GM12878 (cell line): ENCODE measurements around the gene PLEKHM1. TPM values are rescaled to one million over a fixed set of nuclear protein-coding genes. Genes with fewer than 3 reads are reported as not detected.

Experiments
- ATAC-seq: fragments of 200-7000 bp; cut with Tn5 transposase; 3 replicates; pipeline ENCODE4 v1.9.1; 2020; ENCODE audit warnings: mild to moderate bottlenecking, moderate library complexity
- BruUV-seq: library from RNA; stranded (reverse); fragments of 400-500 nt; replicated peaks from 2 replicates; lab custom pipeline; 2021; lab: Mats Ljungman, UMichigan
- CTCF ChIA-PET: fragments of 300-600 bp; sonication (Branson Sonifier 250); formaldehyde crosslinking; extraction: SDS; loops from one replicate; lab custom pipeline; 2021; ENCODE audit warnings: inconsistent platforms; lab: Yijun Ruan, JAX
- POLR2A ChIA-PET: fragments of 350-600 bp; formaldehyde crosslinking; extraction: SDS; loops from one replicate; lab custom pipeline; 2021; ENCODE audit warnings: inconsistent platforms; lab: Charles Lee
- RAD21 ChIA-PET: fragments of 300-600 bp; sonication (Branson Sonifier 250); formaldehyde crosslinking; loops from one replicate; lab custom pipeline; 2023; ENCODE audit warnings: antibody characterized with exemption; ENCODE audit not compliant: unreplicated experiment; lab: Charles Lee
- SMC1A ChIA-PET: fragments of 300-600 bp; sonication (Branson Sonifier 250); formaldehyde crosslinking; loops from one replicate; lab custom pipeline; 2023; ENCODE audit not compliant: unreplicated experiment, uncharacterized antibody; lab: Charles Lee
- DNase-seq: peaks from one replicate; pipeline ENCODE4 v3.0.0-alpha.2; 2011; ENCODE audit warnings: low read depth, low spot score
- FAIRE-seq: peaks from 3 replicates; lab custom pipeline; 2011; peaks lifted over from hg19 to GRCh38; lab: Jason Lieb, UNC
- H2AFZ ChIP-seq: 2 replicates; pipeline ENCODE4 v1.6.0; 2011; ENCODE audit warnings: low read depth, low read length, control low read depth; ENCODE audit not compliant: control insufficient read depth
- H3K27ac ChIP-seq: 2 replicates; pipeline ENCODE4 v1.5.1; 2011; ENCODE audit warnings: control low read depth; ENCODE audit not compliant: control insufficient read depth, insufficient read depth
- H3K27me3 ChIP-seq, 2 experiments: replicated peaks in 1 of 2; 2 replicates each; pipeline versions ENCODE4 v1.6.0 to v1.6.1; 2011; ENCODE audit warnings: low read length in 1 of 2; ENCODE audit not compliant: control insufficient read depth in 2 of 2, insufficient read depth in 2 of 2
- H3K36me3 ChIP-seq, 2 experiments: 2 replicates each; pipeline ENCODE4 v1.5.1; 2011; ENCODE audit warnings: low read length in 1 of 2; ENCODE audit not compliant: control insufficient read depth in 2 of 2, insufficient read depth in 2 of 2
- H3K4me1 ChIP-seq: 2 replicates; pipeline ENCODE4 v1.6.1; 2011; ENCODE audit warnings: mild to moderate bottlenecking, low read length, moderate library complexity, mixed read lengths; ENCODE audit not compliant: control insufficient read depth, insufficient read depth
- H3K4me2 ChIP-seq: 2 replicates; pipeline ENCODE4 v1.6.0; 2011; ENCODE audit warnings: control low read depth; ENCODE audit not compliant: control insufficient read depth, insufficient read depth
- H3K4me3 ChIP-seq: fragments of 200-600 bp; sonication (generic); 2 replicates; pipeline ENCODE4 v1.5.1; 2016
- H3K79me2 ChIP-seq: 2 replicates; pipeline ENCODE4 v1.6.0; 2011; ENCODE audit warnings: low read length; ENCODE audit not compliant: control insufficient read depth, insufficient read depth
- H3K9ac ChIP-seq: 2 replicates; pipeline ENCODE4 v1.8.0; 2011; ENCODE audit warnings: low read length, control low read depth, mixed read lengths; ENCODE audit not compliant: control insufficient read depth, insufficient read depth
- H3K9me3 ChIP-seq: replicated peaks from 3 replicates; pipeline ENCODE4 v1.5.1; 2011; ENCODE audit warnings: mild to moderate bottlenecking, low read length; ENCODE audit not compliant: control insufficient read depth, insufficient read depth
- H4K20me1 ChIP-seq: 2 replicates; pipeline ENCODE4 v1.6.0; 2011; ENCODE audit not compliant: control insufficient read depth, insufficient read depth
- BACH1 ChIP-seq: fragments of 450-650 bp; IDR thresholded peaks from 2 replicates; pipeline ENCODE4 v1.6.1; 2017; ENCODE audit warnings: mild to moderate bottlenecking, borderline replicate concordance
- EZH2 ChIP-seq: IDR thresholded peaks from 2 replicates; pipeline ENCODE4 v1.6.1; 2012; ENCODE audit warnings: low read depth, mild to moderate bottlenecking, control low read depth, inconsistent platforms, low read length, borderline replicate concordance; ENCODE audit not compliant: control insufficient read depth
- NFYB ChIP-seq: IDR thresholded peaks from 2 replicates; pipeline ENCODE4 v1.6.1; 2011; ENCODE audit warnings: low read depth, mild to moderate bottlenecking, low read length, improper control_type of control experiment, moderate library complexity; ENCODE audit not compliant: insufficient read depth
- SKIL ChIP-seq: fragments of 450-650 bp; IDR thresholded peaks from 2 replicates; pipeline ENCODE4 v1.6.1; 2017; ENCODE audit warnings: mild to moderate bottlenecking, low read depth, inconsistent platforms; ENCODE audit not compliant: poor library complexity, severe bottlenecking
- SPI1 ChIP-seq: IDR thresholded peaks from 2 replicates; pipeline ENCODE4 v1.6.1; 2011; ENCODE audit warnings: low read depth, mild to moderate bottlenecking, low read length, moderate library complexity, borderline replicate concordance; ENCODE audit not compliant: insufficient read depth
- WGBS: methylation state at CpG from one replicate; pipeline ENCODE4 v1.1.6; 2016; ENCODE audit warnings: low lambda C conversion rate; ENCODE audit not compliant: insufficient replicate concordance, insufficient coverage; ENCODE audit errors: missing lambda C conversion rate; 5-methylcytosine and 5-hydroxymethylcytosine counted together
- in situ Hi-C: fragments of 300-500 bp; cut with MboI; formaldehyde crosslinking; loops from 9 replicates; pipeline ENCODE4 v1.14.3; 2018; ENCODE audit warnings: mixed read lengths
- intact Hi-C: fragments of 100-400 bp; cut with micrococcal nuclease; formaldehyde crosslinking; loops from one replicate; pipeline ENCODE4 v1.14.2; 2022; ENCODE audit not compliant: unreplicated experiment
- polyA plus RNA-seq, 11 experiments: library from polyadenylated mRNA; depleted of rRNA in 4 of 11; unstranded in 6 of 11; stranded (reverse) in 5 of 11; fragments of >200 nt; fragmentation: Nextera tagmentation in 4 of 11; fragmentation: Illumina TruSeq in 1 of 11; extraction: Ambion mirVana in 4 of 11; extraction: Trizol in 1 of 11; gene quantifications; 1 replicate in 1 of 11; 2 replicates in 10 of 11; pipeline versions ENCODE4 v1.2.1 to v1.2.3, GENCODE V29; 2011 to 2016; ENCODE audit warnings: inconsistent platforms in 2 of 11, missing spikeins in 2 of 11, low read depth in 1 of 11
- total RNA-seq, 4 experiments: library from RNA; depleted of rRNA in 3 of 4; stranded (reverse); fragments of >200 nt in 3 of 4; fragmentation: Illumina TruSeq in 1 of 4; extraction: Trizol in 1 of 4; gene quantifications; 2 replicates each; pipeline versions ENCODE4 v1.2.1 to v1.2.3, GENCODE V29; 2013 to 2021

PLEKHM1 gene
- total and polyA plus RNA-seq, 10 of the 15 experiments (the other 5 are each of a cell fraction or from before 2014, with no cell fraction given): 0.21 to 27.8 (median 9.4) TPM

- no peak for TF ChIP-seq SKIL
- TF ChIP-seq NFYB: no peak
- TF ChIP-seq BACH1: no peak
Observed at GRCh38 chr17:45389354-45389753, 101.2 kb downstream of the PLEKHM1 start (continued).

GRCh38 chr17:45388604-45389325 is 101.8 kb downstream of the PLEKHM1 start:
- no peak for DNase-seq
- H3K9me3 ChIP-seq: no peaks in the 10 kb centered on the region
- H3K9ac ChIP-seq: no peak overlapping the region
- no peaks in the 10 kb centered on the region for H3K27me3 ChIP-seq
- H3K4me2 ChIP-seq: no peak overlapping the region
- H3K27ac ChIP-seq: no peak overlapping the region
- no peak for FAIRE-seq
- H4K20me1 ChIP-seq: no peaks in the 10 kb centered on the region
- ChIA-PET CTCF (interaction anchor here (1.0 to 15.5 kb wide), 13 partner anchors 19 to 253 kb away, joined by 3 to 291 read pairs (median 5); partner anchors contain the start of genes ACBD4 and FMNL1), POLR2A (interaction anchor here (0.5 to 2.0 kb wide), 5 partner anchors 8 to 113 kb away, joined by 3 to 10 read pairs (median 4); no protein-coding TSS in a partner anchor), SMC1A (interaction anchor here (0.6 to 12.7 kb wide), 18 partner anchors 8 to 253 kb away, joined by 3 to 184 read pairs (median 4); partner anchors contain the start of genes ACBD4, FMNL1 and MAP3K14), RAD21 (interaction anchor here (0.5 to 7.4 kb wide), 12 partner anchors 18 to 240 kb away, joined by 3 to 107 read pairs (median 3); partner anchors contain the start of genes HEXIM1 and MAP3K14)
- 10% methylated on average over 10 of the region's 10 CpGs for WGBS
- TF ChIP-seq SPI1 (peak; percentile 18; the same call in 1 of the 2 replicates), EZH2 (no peak)
- no peak overlapping the region for H3K4me3 ChIP-seq
- H3K4me1 ChIP-seq: peaks cover 12% of the 10 kb centered on the region
- H3K36me3 ChIP-seq: no peaks in the 10 kb centered on the region
- no peak overlapping the region for H2AFZ ChIP-seq
- no TSS peak for BruUV-seq
- in situ Hi-C loops (loop anchor here (5.0 kb wide), 2 partner anchors 111 to 171 kb away; no protein-coding TSS in a partner anchor), intact Hi-C loops (loop anchor here (5.0 kb wide), 1 partner anchor 86 kb away; no protein-coding TSS in a partner anchor)
- no peaks in the 10 kb centered on the region for H3K79me2 ChIP-seq
- no peak for ATAC-seq
